ENCODE data around the gene TBX1. TPM values are rescaled to one million over a fixed set of nuclear protein-coding genes. Genes with fewer than 3 reads are reported as not detected.

Gene TBX1
- total and polyA plus RNA-seq, 7 donors: 18.2 to 112 (median 80.8) TPM

DNA sequence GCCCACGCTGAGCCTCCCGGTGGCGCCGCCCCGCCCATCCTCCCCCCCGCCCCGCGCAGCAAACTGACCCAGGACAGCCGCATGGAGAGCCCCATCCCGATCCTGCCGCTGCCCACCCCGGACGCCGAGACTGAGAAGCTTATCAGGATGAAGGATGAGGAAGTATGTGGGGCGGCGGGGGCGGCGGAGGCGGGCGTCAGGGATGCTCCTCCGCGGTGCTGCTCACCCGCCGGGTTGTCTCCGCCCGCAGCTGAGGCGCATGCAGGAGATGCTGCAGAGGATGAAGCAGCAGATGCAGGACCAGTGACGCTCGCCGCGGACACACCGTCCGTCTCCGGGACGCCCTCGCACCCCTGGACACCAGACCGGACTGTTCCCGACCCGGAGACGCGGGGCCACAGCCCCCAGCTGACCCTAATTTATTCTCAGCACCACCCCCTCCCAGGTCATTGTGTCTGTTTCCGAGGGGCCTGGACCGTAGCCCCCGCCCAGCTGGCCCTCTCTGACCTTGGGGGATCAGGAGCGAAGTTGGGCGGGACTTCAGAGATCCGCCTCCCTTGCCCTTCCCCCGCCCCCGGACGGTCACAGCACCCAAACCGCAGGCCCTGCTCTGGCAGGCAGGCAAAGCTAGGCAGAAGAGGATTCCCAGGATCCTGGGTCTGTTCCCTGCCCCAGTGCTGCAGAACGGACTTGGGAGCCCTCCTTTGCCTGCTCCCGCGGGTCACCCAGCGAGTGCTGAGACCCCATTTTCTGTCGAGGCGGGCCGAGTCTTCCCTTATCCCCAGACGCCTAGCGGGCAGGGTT is 38.2 kb upstream of the TBX1 start:
- no peak overlapping the region for H3K27ac ChIP-seq
- peaks cover 5% of the 10 kb centered on the region for H3K4me1 ChIP-seq
- no peaks in the 10 kb centered on the region for H3K36me3 ChIP-seq (ENCODE audit: insufficient read depth in 1 of 2, low read depth in 1 of 2)
- no peak overlapping the region for H3K4me3 ChIP-seq
- DNase-seq: no peak
- H3K27me3 ChIP-seq (ENCODE audit: insufficient read depth in 3 of 3, low read length in 2 of 3): peaks cover 0 to 32% (median 10%) of the 10 kb centered on the region in 3 donors
- WGBS, 3 donors: 79 to 84% (median 82%) methylated on average over 41 to 60 of the region's 60 CpGs
- ATAC-seq: no peak
- TF ChIP-seq, protein P1, sequence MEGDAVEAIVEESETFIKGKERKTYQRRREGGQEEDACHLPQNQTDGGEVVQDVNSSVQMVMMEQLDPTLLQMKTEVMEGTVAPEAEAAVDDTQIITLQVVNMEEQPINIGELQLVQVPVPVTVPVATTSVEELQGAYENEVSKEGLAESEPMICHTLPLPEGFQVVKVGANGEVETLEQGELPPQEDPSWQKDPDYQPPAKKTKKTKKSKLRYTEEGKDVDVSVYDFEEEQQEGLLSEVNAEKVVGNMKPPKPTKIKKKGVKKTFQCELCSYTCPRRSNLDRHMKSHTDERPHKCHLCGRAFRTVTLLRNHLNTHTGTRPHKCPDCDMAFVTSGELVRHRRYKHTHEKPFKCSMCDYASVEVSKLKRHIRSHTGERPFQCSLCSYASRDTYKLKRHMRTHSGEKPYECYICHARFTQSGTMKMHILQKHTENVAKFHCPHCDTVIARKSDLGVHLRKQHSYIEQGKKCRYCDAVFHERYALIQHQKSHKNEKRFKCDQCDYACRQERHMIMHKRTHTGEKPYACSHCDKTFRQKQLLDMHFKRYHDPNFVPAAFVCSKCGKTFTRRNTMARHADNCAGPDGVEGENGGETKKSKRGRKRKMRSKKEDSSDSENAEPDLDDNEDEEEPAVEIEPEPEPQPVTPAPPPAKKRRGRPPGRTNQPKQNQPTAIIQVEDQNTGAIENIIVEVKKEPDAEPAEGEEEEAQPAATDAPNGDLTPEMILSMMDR (IDR thresholded peaks at IDR 0.05): no peak
- H3K9me3 ChIP-seq: no peaks in the 10 kb centered on the region
- intact Hi-C loops (cut with DNase I): no loop called here

DNA sequence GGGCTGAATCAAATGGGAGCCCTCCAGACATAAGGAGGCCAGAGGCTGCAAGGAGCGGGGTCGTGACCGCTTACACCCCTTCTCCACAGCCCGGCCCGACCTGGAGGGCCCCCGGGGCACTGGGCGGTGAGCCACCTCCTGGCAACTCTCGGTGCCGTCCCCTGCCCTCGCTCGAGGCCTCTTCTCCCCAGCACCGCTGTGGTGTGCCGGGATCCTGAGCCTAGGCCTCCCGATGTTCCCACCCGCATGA is 37.7 kb upstream of the TBX1 start:
- intact Hi-C loops (cut with DNase I): no loop called here
- no peaks in the 10 kb centered on the region for H3K9me3 ChIP-seq
- 67 to 91% (median 79%) methylated on average over 15 of the region's 15 CpGs for WGBS, 3 donors
- no peak overlapping the region for H3K27ac ChIP-seq
- no peak overlapping the region for H3K4me3 ChIP-seq
- ATAC-seq (no peak), DNase-seq (no peak)
- peaks cover 0 to 32% (median 10%) of the 10 kb centered on the region in 3 donors for H3K27me3 ChIP-seq (ENCODE audit: insufficient read depth in 3 of 3, low read length in 2 of 3)
- peaks cover 5% of the 10 kb centered on the region for H3K4me1 ChIP-seq
- TF ChIP-seq, protein P1 (IDR thresholded peaks at IDR 0.05): no peak
- H3K36me3 ChIP-seq (ENCODE audit: insufficient read depth in 1 of 2, low read depth in 1 of 2): no peaks in the 10 kb centered on the region

DNA sequence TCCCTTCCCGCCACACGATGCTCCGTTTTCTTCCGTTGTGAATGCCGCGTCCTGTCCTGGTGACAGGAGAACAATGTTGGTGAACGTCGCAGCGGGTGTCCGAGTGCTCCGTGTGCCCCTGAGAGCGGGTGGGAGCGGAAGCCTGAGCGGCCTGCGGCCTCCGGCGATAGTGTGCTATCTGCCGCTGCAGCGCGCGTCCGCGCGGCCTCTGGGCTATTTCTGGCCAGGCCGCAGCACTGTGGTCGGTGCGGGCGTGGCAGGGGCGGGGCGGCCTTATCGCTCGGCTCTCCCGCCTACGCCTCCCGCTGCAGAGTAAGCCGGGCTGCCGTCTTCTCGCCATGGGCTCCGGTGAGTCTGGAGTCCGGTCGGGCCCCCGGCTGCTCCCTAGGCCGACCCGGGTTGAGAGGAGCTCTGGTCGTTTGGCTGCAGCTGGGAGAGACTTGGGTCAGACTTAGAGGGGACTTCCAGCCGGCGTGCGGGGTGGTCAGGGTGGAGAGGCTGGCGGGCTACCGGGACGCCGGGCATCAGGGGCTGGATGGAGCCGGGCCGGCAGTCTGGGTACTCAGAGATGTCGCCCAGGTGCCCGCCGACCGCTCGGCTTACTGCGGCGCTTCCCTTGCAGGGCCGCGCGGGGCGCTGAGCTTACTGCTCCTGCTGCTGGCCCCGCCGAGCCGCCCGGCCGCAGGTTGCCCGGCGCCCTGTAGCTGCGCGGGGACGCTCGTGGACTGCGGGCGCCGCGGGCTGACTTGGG is 37.2 kb upstream of the TBX1 start, which contains the start of gene GP1BB:
Gene GP1BB, plus strand, starts transcription at position 308 of the 751 bp plus-strand sequence. Its CDS starts 31 bp downstream, at position 339.
- peaks cover 4% of the 10 kb centered on the region for H3K4me1 ChIP-seq
- TF ChIP-seq, protein P1 (IDR thresholded peaks at IDR 0.05): no peak
- H3K27me3 ChIP-seq (ENCODE audit: insufficient read depth in 3 of 3, low read length in 2 of 3): peaks cover 0 to 31% (median 10%) of the 10 kb centered on the region in 3 donors
- intact Hi-C loops (cut with DNase I): no loop called here
- no peaks in the 10 kb centered on the region for H3K9me3 ChIP-seq
- no peak within 1 kb of the TSS for H3K27ac ChIP-seq
- 48 to 58% (median 52%) methylated on average over 50 to 80 of the region's 80 CpGs for WGBS, 3 donors
- DNase-seq (no peak), ATAC-seq (peak in 3 of 4 donors; percentile 18 to 35 (median 31))
- H3K36me3 ChIP-seq (ENCODE audit: insufficient read depth in 1 of 2, low read depth in 1 of 2): no peaks in the 10 kb centered on the region
- H3K4me3 ChIP-seq: peak within 1 kb of the TSS; percentile 36

DNA sequence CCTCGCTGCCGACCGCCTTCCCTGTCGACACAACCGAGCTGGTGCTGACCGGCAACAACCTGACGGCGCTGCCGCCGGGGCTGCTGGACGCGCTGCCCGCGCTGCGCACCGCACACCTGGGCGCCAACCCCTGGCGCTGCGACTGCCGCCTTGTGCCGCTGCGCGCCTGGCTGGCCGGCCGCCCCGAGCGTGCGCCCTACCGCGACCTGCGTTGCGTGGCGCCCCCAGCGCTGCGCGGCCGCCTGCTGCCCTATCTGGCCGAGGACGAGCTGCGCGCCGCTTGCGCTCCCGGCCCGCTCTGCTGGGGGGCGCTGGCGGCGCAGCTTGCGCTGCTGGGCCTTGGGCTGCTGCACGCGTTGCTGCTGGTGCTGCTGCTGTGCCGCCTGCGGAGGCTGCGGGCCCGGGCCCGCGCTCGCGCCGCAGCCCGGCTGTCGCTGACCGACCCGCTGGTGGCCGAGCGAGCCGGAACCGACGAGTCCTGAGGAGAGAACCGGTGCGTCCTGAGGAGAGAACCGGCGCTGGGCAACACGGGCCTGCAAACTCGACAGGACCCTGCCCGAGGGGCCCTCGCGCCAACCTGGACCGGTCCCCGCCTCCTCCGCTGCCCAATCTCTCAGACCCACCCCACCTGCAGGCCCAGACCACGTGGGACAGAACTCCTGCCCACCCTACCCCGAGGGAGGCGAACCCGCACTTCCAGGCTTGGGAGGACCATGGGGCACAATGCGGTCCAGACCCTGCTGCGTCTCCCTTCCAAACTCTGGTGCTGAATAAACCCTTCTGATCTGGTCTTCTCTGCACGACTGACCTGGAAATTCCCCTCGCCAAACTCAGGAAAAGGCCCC is 36.4 kb upstream of the TBX1 start:
- ATAC-seq: peak in 3 of 4 donors; percentile 31 to 70 (median 38)
- peaks cover 0 to 27% (median 10%) of the 10 kb centered on the region in 3 donors for H3K27me3 ChIP-seq (ENCODE audit: insufficient read depth in 3 of 3, low read length in 2 of 3)
- TF ChIP-seq, protein P1 (IDR thresholded peaks at IDR 0.05): no peak
- H3K36me3 ChIP-seq (ENCODE audit: insufficient read depth in 1 of 2, low read depth in 1 of 2): no peaks in the 10 kb centered on the region
- 34 to 40% (median 40%) methylated on average over 75 to 89 of the region's 89 CpGs for WGBS, 3 donors
- H3K27ac ChIP-seq: no peak overlapping the region
- DNase-seq: no peak
- peak overlapping the region; percentile 36 for H3K4me3 ChIP-seq
- no peaks in the 10 kb centered on the region for H3K4me1 ChIP-seq
- no peaks in the 10 kb centered on the region for H3K9me3 ChIP-seq
- intact Hi-C loops (cut with DNase I): no loop called here
